Esophagus squamous epithelium (tissue), 5 donors: ENCODE results near the gene CHST12. TPM values are rescaled to one million over a fixed set of nuclear protein-coding genes. Genes with fewer than 3 reads are reported as not detected.
"Not testable (repeated sequence)": the region's sequence is repeated elsewhere in the genome, so short reads cannot be mapped to it uniquely, and the experiment has no call there.

Experiments
- DNase-seq: peaks from one replicate; lab custom pipeline; 2025; lab: John Stamatoyannopoulos, UW
- H3K27ac ChIP-seq, 4 donors: fragments of 200-600 bp; sonication (generic); one replicate each; pipeline ENCODE4 v1.5.1; 2016 to 2019; ENCODE audit warnings: mild to moderate bottlenecking in 1 of 4
- H3K27me3 ChIP-seq, 4 donors: fragments of 200-600 bp; sonication (generic); 1 replicate in 3 of 4; 2 replicates in 1 of 4; pipeline versions ENCODE4 v1.5.1 to v1.6.0; 2017 to 2021; ENCODE audit warnings: antibody characterized with exemption in 1 of 4
- H3K36me3 ChIP-seq, 3 donors: fragments of 200-600 bp; sonication (generic); one replicate each; pipeline ENCODE4 v1.5.1; 2016 to 2019
- H3K4me1 ChIP-seq, 3 donors: fragments of 200-600 bp; sonication (generic); one replicate each; pipeline ENCODE4 v1.5.1; 2017 to 2019
- H3K4me3 ChIP-seq, 4 donors: fragments of 200-600 bp; sonication (generic); 1 replicate in 3 of 4; 2 replicates in 1 of 4; pipeline ENCODE4 v1.5.1; 2016 to 2019; ENCODE audit warnings: mild to moderate bottlenecking in 2 of 4, moderate library complexity in 1 of 4
- H3K9me3 ChIP-seq, 3 donors: fragments of 200-600 bp; sonication (generic); one replicate each; pipeline ENCODE4 v1.5.1; 2016 to 2019
- POLR2A ChIP-seq, 4 donors: fragments of 450-650 bp; IDR thresholded peaks; one replicate each; pipeline ENCODE4 v1.6.1; 2017; ENCODE audit warnings: antibody characterized with exemption in 4 of 4, mild to moderate bottlenecking in 4 of 4, moderate library complexity in 3 of 4
- WGBS, 2 donors: methylation state at CpG; one replicate each; pipeline ENCODE4 v1.1.5; 2018; 5-methylcytosine and 5-hydroxymethylcytosine counted together
- intact Hi-C: fragments of 100-400 bp; cut with DNase I; formaldehyde crosslinking; loops from one replicate; pipeline ENCODE4 v1.15.0; 2022
- total RNA-seq, 4 donors: library from RNA; depleted of rRNA; stranded (reverse); fragments of >200 nt; gene quantifications; one replicate each; pipeline ENCODE4 v1.1.0, GENCODE V29; 2016
- TF ChIP-seq, protein P1 (sequence below), 6 experiments: fragments of 450-650 bp in 4 of 6; fragments of 200-600 bp in 2 of 6; sonication (generic) in 2 of 6; IDR thresholded peaks; one replicate each; pipeline ENCODE4 v1.5.1; 2016 to 2019; ENCODE audit warnings: antibody characterized with exemption in 6 of 6, mild to moderate bottlenecking in 4 of 6, moderate library complexity in 4 of 6
- donor health status: DM: yes; HTN: yes; CAD: no.

The CHST12 gene
- total RNA-seq, 4 donors from 2014 or later, result 1.5 to 11.8 (median 5.0) TPM

- Histone ChIP-seq H3K4me1 (peaks cover 12 to 26% (median 16%) of the 10 kb centered on the region in 3 donors), H3K27ac (no peak overlapping the region)
These were observed 47.0 kb downstream of the CHST12 start for GRCh38 chr7:2450198-2451107.

GRCh38 chr7:2451171-2452073 lies 48.0 kb downstream of the CHST12 start:
- Histone ChIP-seq H3K9me3 (no peaks in the 10 kb centered on the region), H3K36me3 (peaks cover 0 to 8% (median 0%) of the 10 kb centered on the region in 3 donors), H3K27me3 (no peaks in the 10 kb centered on the region), H3K27ac (no peak overlapping the region), H3K4me3 (peak overlapping the region; percentile 11 to 58 (median 30)), H3K4me1 (peaks cover 12 to 24% (median 16%) of the 10 kb centered on the region in 3 donors)
- intact Hi-C loops, result loop anchor here (10.0 kb wide), 1 partner anchor 233 kb away; the partner anchor contains the start of gene AMZ1
- DNase-seq, result no peak
- 80% methylated on average over 1 of the region's 34 CpGs; no CpG with 5 or more reads in 1 of the 2 donors for WGBS, 2 donors
- TF ChIP-seq, protein P1, sequence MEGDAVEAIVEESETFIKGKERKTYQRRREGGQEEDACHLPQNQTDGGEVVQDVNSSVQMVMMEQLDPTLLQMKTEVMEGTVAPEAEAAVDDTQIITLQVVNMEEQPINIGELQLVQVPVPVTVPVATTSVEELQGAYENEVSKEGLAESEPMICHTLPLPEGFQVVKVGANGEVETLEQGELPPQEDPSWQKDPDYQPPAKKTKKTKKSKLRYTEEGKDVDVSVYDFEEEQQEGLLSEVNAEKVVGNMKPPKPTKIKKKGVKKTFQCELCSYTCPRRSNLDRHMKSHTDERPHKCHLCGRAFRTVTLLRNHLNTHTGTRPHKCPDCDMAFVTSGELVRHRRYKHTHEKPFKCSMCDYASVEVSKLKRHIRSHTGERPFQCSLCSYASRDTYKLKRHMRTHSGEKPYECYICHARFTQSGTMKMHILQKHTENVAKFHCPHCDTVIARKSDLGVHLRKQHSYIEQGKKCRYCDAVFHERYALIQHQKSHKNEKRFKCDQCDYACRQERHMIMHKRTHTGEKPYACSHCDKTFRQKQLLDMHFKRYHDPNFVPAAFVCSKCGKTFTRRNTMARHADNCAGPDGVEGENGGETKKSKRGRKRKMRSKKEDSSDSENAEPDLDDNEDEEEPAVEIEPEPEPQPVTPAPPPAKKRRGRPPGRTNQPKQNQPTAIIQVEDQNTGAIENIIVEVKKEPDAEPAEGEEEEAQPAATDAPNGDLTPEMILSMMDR (IDR thresholded peaks at IDR 0.05), result peak; percentile 82 to 92 (median 85)
- no peak for TF ChIP-seq POLR2A (IDR thresholded peaks at IDR 0.05)

More at GRCh38 chr7:2450198-2451107, 47.0 kb downstream of the CHST12 start:
- Histone ChIP-seq H3K36me3 (peaks cover 0 to 8% (median 0%) of the 10 kb centered on the region in 3 donors), H3K27me3 (no peaks in the 10 kb centered on the region), H3K9me3 (no peaks in the 10 kb centered on the region), H3K4me3 (no peak overlapping the region)
- 30 to 40% methylated on average over 10 to 29 of the region's 32 CpGs for WGBS, 2 donors
- intact Hi-C loops, result loop anchor here (10.0 kb wide), 1 partner anchor 234 kb away; the partner anchor contains the start of gene AMZ1
- DNase-seq, result no peak
- TF ChIP-seq, protein P1 (IDR thresholded peaks at IDR 0.05), result no peak
- no peak for TF ChIP-seq POLR2A (IDR thresholded peaks at IDR 0.05)

- 3% methylated on average over 9 of the region's 16 CpGs; no CpG with 5 or more reads in 1 of the 2 donors for WGBS, 2 donors
- H3K36me3 ChIP-seq, result peaks cover 0 to 1% (median 0%) of the 10 kb centered on the region in 3 donors
- intact Hi-C loops, result loop anchor here (10.0 kb wide), 1 partner anchor 233 kb away; the partner anchor contains the start of gene AMZ1
- no peaks in the 10 kb centered on the region for H3K9me3 ChIP-seq
- TF ChIP-seq POLR2A (IDR thresholded peaks at IDR 0.05), result no peak
- TF ChIP-seq, protein P1 (IDR thresholded peaks at IDR 0.05), result no peak
- DNase-seq, result no peak
- H3K27me3 ChIP-seq, result no peaks in the 10 kb centered on the region
- H3K4me1 ChIP-seq, result peaks cover 12 to 24% (median 16%) of the 10 kb centered on the region in 3 donors
- H3K27ac ChIP-seq, result no peak overlapping the region
- H3K4me3 ChIP-seq, result peak overlapping the region; percentile 11 to 58 (median 30)
These were observed 48.7 kb downstream of the CHST12 start for GRCh38 chr7:2452074-2452507.

DNA sequence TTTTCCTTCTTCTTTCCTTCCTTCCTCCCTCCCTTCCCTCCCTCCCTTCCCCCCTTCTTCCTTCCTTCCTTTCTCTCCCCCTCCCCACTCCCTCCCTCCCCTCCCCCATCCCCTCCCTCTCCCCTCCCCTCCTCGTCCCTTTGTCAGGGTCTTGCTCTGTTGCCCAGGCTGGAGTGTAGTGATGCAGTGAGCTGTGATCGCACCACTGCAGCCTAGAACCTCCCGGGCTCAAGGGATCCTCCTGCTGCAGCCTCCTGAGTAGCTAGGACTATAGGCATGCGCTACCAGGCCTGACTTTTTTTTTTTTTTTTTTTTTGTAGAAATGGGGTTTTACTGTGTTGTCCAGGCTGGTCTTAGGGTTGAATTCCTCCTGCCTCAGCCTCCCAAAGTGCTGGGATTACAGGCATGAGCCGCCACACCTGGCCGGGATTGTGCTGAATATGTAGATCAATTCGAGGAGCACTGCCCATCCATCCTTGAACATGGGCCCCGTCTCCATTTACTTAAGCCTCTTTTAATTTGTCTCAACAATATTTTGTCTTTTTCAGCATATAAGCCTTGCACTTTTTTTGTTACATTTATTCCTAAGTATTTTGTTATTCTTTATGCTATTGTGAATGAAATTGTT lies 49.3 kb downstream of the CHST12 start:
- 80 to 84% methylated on average over 5 to 6 of the region's 8 CpGs for WGBS, 2 donors
- TF ChIP-seq POLR2A (IDR thresholded peaks at IDR 0.05), result no peak
- TF ChIP-seq, protein P1 (IDR thresholded peaks at IDR 0.05), result no peak
- intact Hi-C loops, result loop anchor here (10.0 kb wide), 1 partner anchor 232 kb away; the partner anchor contains the start of gene AMZ1

GRCh38 chr7:2453849-2454248 lies 50.4 kb downstream of the CHST12 start:
- not testable (repeated sequence) for H3K27me3 ChIP-seq, H3K27ac ChIP-seq, DNase-seq, H3K4me3 ChIP-seq, H3K9me3 ChIP-seq, H3K36me3 ChIP-seq
- peaks cover 12 to 26% (median 16%) of the 10 kb centered on the region in 3 donors for H3K4me1 ChIP-seq
- intact Hi-C loops, result loop anchor here (10.0 kb wide), 1 partner anchor 231 kb away; the partner anchor contains the start of gene AMZ1
- WGBS, 2 donors, result 98 to 99% methylated on average over 3 of the region's 3 CpGs

More for the DNA sequence above, 49.3 kb downstream of the CHST12 start:
- no peak for DNase-seq
- Histone ChIP-seq H3K36me3 (no peaks in the 10 kb centered on the region), H3K4me3 (no peak overlapping the region), H3K27ac (no peak overlapping the region), H3K27me3 (no peaks in the 10 kb centered on the region), H3K4me1 (peaks cover 12 to 24% (median 16%) of the 10 kb centered on the region in 3 donors), H3K9me3 (no peaks in the 10 kb centered on the region)
